NCI-H748 treated with DMSO at 0.1 percent for 48 hours (cell line): ENCODE data around the gene SLC27A3.

Source experiments
- DNase-seq: peaks from one replicate; lab custom pipeline; 2025; lab: John Stamatoyannopoulos, UW

The SLC27A3 gene

GRCh38 chr1:153799566-153800465 is 24.6 kb downstream of the SLC27A3 start:
- DNase-seq = no peak

GRCh38 chr1:153800516-153800915 is 25.3 kb downstream of the SLC27A3 start:
- DNase-seq = no peak

- no peak for DNase-seq
Measured at GRCh38 chr1:153801028-153801625, 25.9 kb downstream of the SLC27A3 start.

GRCh38 chr1:153801786-153802697 is 26.8 kb downstream of the SLC27A3 start:
- DNase-seq = no peak

- DNase-seq = no peak
Measured at GRCh38 chr1:153803470-153804056, 28.4 kb downstream of the SLC27A3 start.

- no peak for DNase-seq
Measured at GRCh38 chr1:153804112-153804511, 28.9 kb downstream of the SLC27A3 start.

GRCh38 chr1:153805042-153805745 is 30.0 kb downstream of the SLC27A3 start:
- no peak for DNase-seq

- DNase-seq = no peak
Measured at GRCh38 chr1:153805886-153806719, 30.9 kb downstream of the SLC27A3 start.

- DNase-seq = no peak
Measured at GRCh38 chr1:153816283-153816889, 41.2 kb downstream of the SLC27A3 start.

GRCh38 chr1:153818876-153819275 is 43.7 kb downstream of the SLC27A3 start:
- no peak for DNase-seq

GRCh38 chr1:153827168-153827964 is 52.2 kb downstream of the SLC27A3 start:
- no peak for DNase-seq
